ENCODE measurements around the gene ATP6V0E1. TPM values are rescaled to one million over a fixed set of nuclear protein-coding genes. Genes with fewer than 3 reads are reported as not detected.
A peak's percentile ranks its signal among the peaks of the same experiment; 100 is the strongest.

The ATP6V0E1 gene
- total RNA-seq, 4 donors from 2014 or later: 94.0 to 163 (median 124) TPM

DNA sequence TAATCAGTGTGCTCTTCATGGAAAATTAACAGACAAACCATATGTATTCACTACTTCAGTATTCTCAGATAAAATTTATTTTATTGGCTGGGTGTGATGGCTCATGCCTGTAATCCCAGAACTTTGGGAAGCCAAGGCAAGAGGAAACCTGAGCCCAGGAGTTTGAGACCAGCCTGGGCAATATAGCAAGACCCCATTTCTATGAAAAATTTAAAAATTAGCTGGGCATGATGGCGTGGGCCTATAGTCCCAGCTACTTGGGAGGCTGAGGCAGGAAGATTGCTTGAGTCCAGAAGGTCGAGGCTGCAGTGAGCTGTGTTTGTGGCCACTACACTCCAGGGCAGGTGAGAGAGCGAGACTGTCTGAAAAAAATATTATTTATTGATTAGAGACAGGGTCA, 49.2 kb downstream of the ATP6V0E1 start:
- H3K27ac ChIP-seq: no peak overlapping the region
- no peak for ATAC-seq
- H3K4me3 ChIP-seq: no peak overlapping the region
- 100% methylated on average over 2 of the region's 3 CpGs; no CpG with 5 or more reads in 1 of the 2 donors for WGBS, 2 donors (ENCODE audit: low coverage in 1 of 2)
- H3K9me3 ChIP-seq: no peaks in the 10 kb centered on the region
- H3K36me3 ChIP-seq: peaks cover 0 to 23% of the 10 kb centered on the region in 2 donors
- H3K27me3 ChIP-seq: no peaks in the 10 kb centered on the region
- TF ChIP-seq EP300 (IDR thresholded peaks at IDR 0.05): no peak
- TF ChIP-seq POLR2AphosphoS5 (IDR thresholded peaks at IDR 0.05): no peak
- TF ChIP-seq, protein P1, sequence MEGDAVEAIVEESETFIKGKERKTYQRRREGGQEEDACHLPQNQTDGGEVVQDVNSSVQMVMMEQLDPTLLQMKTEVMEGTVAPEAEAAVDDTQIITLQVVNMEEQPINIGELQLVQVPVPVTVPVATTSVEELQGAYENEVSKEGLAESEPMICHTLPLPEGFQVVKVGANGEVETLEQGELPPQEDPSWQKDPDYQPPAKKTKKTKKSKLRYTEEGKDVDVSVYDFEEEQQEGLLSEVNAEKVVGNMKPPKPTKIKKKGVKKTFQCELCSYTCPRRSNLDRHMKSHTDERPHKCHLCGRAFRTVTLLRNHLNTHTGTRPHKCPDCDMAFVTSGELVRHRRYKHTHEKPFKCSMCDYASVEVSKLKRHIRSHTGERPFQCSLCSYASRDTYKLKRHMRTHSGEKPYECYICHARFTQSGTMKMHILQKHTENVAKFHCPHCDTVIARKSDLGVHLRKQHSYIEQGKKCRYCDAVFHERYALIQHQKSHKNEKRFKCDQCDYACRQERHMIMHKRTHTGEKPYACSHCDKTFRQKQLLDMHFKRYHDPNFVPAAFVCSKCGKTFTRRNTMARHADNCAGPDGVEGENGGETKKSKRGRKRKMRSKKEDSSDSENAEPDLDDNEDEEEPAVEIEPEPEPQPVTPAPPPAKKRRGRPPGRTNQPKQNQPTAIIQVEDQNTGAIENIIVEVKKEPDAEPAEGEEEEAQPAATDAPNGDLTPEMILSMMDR (IDR thresholded peaks at IDR 0.05): no peak
- no peak for TF ChIP-seq POLR2A (IDR thresholded peaks at IDR 0.05)
- peaks cover 0 to 51% (median 16%) of the 10 kb centered on the region in 3 donors for H3K4me1 ChIP-seq

DNA sequence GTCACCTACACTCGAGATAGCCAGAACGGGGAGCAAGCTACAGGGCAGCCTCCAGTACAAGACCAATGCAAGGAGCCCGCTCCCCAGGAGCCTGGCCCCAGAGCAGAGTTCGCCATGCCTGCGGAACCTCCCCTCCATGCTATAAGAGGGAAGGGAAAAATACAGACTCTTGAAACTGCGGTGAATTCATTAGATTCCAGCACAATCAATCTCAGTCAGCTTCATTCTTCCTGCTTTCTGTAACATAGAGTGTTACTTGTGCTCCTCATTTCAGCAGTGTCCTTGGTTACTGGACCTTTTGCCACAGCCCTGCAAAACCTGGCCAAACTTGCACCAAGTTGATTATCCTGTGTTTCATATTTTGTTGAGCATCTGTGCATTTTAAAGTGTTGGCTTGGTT, 50.4 kb downstream of the ATP6V0E1 start:
- Histone ChIP-seq H3K4me3 (no peak overlapping the region), H3K9me3 (no peaks in the 10 kb centered on the region), H3K27me3 (no peaks in the 10 kb centered on the region), H3K36me3 (peaks cover 0 to 23% of the 10 kb centered on the region in 2 donors), H3K27ac (no peak overlapping the region), H3K4me1 (peaks cover 0 to 39% (median 16%) of the 10 kb centered on the region in 3 donors)
- TF ChIP-seq POLR2A (IDR thresholded peaks at IDR 0.05) (no peak), POLR2AphosphoS5 (IDR thresholded peaks at IDR 0.05) (no peak), EP300 (IDR thresholded peaks at IDR 0.05) (no peak)
- TF ChIP-seq, protein P1 (IDR thresholded peaks at IDR 0.05): no peak
- WGBS, 2 donors (ENCODE audit: low coverage in 1 of 2): 80 to 86% methylated on average over 3 to 6 of the region's 6 CpGs
- no peak for ATAC-seq

DNA sequence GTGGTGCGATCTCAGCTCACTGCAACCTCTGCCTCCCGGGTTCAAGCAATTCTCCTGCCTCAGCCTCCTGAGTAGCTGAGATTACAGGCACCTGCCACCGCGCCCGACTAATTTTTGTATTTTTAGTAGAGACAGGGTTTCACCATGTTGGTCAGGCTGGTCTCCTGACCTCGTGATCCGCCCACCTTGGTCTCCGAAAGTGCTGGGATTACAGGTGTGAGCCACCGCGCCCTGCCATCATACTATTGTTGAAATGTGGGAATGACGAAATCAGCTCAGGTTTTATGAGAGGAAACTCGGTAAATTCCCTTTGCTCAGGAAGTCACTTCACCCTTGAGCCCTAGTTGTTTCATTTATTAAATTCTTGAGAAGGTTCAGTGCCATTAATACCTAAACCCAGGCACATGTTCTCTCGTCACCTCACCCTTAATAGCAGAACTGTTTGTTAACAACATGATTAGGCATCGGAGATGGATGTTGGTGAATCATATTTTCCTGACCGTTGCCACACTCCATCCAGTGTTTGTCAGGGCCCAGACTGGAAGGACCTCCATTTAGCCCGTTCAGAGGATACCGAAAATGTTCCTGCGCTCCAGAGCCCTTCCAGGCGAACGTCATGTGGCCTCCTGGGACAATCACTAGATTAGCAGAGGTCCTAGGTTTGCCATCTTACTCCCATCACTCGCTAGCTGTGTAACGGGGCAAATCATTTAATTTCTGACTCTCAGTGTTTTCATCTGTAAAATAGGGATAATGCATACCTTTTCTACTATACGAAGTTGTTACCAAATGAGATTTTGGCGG, 52.5 kb downstream of the ATP6V0E1 start:
- WGBS, 2 donors (ENCODE audit: low coverage in 1 of 2): 89 to 93% methylated on average over 10 to 17 of the region's 24 CpGs
- no peaks in the 10 kb centered on the region for H3K27me3 ChIP-seq
- H3K36me3 ChIP-seq: peaks cover 0 to 23% of the 10 kb centered on the region in 2 donors
- H3K27ac ChIP-seq: peak overlapping the region in 3 of 4 donors; percentile 12 to 51 (median 43)
- H3K4me1 ChIP-seq: peaks cover 0 to 23% (median 12%) of the 10 kb centered on the region in 3 donors
- no peak overlapping the region for H3K4me3 ChIP-seq
- TF ChIP-seq EP300 (IDR thresholded peaks at IDR 0.05): no peak
- TF ChIP-seq POLR2A (IDR thresholded peaks at IDR 0.05): no peak
- TF ChIP-seq POLR2AphosphoS5 (IDR thresholded peaks at IDR 0.05): peak; percentile 52
- TF ChIP-seq, protein P1 (IDR thresholded peaks at IDR 0.05): no peak
- no peaks in the 10 kb centered on the region for H3K9me3 ChIP-seq
- ATAC-seq: no peak

DNA sequence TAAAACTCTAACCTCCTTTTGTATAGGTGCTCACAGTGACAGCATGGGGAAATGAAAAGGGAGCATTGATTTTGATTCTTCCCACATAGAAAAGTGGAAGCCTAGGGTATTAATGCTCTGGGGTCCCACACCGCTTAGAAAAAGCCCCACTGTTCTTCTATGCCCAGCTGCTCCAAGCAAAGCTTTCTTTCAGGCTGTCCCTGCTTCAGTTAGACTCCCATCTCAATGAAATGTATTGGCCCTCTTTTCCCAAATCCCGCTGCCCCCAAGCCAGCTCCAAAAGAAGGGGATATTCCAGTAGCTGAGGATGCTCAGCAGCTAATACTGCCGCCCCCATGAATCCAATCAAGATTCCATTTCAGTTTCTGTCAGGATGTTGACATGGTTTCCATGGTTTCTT, 55.6 kb downstream of the ATP6V0E1 start:
- H3K27ac ChIP-seq: no peak overlapping the region
- no peaks in the 10 kb centered on the region for H3K27me3 ChIP-seq
- WGBS, 2 donors (ENCODE audit: low coverage in 1 of 2): 71 to 83% methylated on average over 1 to 3 of the region's 3 CpGs
- TF ChIP-seq, protein P1 (IDR thresholded peaks at IDR 0.05): no peak
- TF ChIP-seq POLR2AphosphoS5 (IDR thresholded peaks at IDR 0.05) (no peak), POLR2A (IDR thresholded peaks at IDR 0.05) (no peak), EP300 (IDR thresholded peaks at IDR 0.05) (no peak)
- no peaks in the 10 kb centered on the region for H3K9me3 ChIP-seq
- no peak overlapping the region for H3K4me3 ChIP-seq
- peaks cover 0 to 23% of the 10 kb centered on the region in 2 donors for H3K36me3 ChIP-seq
- H3K4me1 ChIP-seq: peaks cover 0 to 23% (median 12%) of the 10 kb centered on the region in 3 donors
- ATAC-seq: no peak

DNA sequence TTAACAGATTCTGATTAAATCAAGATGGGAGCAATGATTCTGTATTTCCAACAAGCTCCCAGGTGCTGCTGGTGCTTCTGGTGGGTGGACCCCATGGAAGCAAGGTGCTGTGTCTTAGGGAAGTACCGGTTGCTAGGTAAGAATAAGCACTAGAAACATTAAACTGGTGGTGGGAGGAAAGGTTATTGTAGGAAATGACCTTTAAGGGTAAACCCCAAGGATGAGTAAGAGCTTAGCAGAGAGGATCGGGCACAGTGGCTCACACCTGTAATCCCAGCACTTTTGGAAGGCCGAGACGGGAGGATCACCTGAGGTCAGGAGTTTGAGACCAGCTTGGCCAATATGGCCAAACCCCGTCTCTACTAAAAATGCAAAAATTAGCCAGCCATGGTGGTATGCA, 56.4 kb downstream of the ATP6V0E1 start:
- no peak overlapping the region for H3K4me3 ChIP-seq
- no peak overlapping the region for H3K27ac ChIP-seq
- H3K36me3 ChIP-seq: peaks cover 0 to 18% of the 10 kb centered on the region in 2 donors
- peaks cover 0 to 22% (median 12%) of the 10 kb centered on the region in 3 donors for H3K4me1 ChIP-seq
- H3K9me3 ChIP-seq: no peaks in the 10 kb centered on the region
- WGBS, 2 donors (ENCODE audit: low coverage in 1 of 2): 93 to 100% methylated on average over 1 to 5 of the region's 5 CpGs
- no peak for ATAC-seq
- H3K27me3 ChIP-seq: no peaks in the 10 kb centered on the region
- TF ChIP-seq POLR2AphosphoS5 (IDR thresholded peaks at IDR 0.05) (no peak), EP300 (IDR thresholded peaks at IDR 0.05) (no peak), POLR2A (IDR thresholded peaks at IDR 0.05) (no peak)

Measured in gastroesophageal sphincter (tissue), 4 donors.